GM21528 (cell line): ENCODE measurements around the gene IGSF8.
"Not testable (repeated sequence)": the region's sequence is repeated elsewhere in the genome, so short reads cannot be mapped to it uniquely, and the experiment has no call there.

Experiments
- ATAC-seq: cut with Tn5 transposase; IDR thresholded peaks from one replicate; pipeline ENCODE4 v1.9.1; 2021; ENCODE audit warnings: mild to moderate bottlenecking, moderate library complexity; ENCODE audit not compliant: unreplicated experiment, low FRiP score

The IGSF8 gene

DNA sequence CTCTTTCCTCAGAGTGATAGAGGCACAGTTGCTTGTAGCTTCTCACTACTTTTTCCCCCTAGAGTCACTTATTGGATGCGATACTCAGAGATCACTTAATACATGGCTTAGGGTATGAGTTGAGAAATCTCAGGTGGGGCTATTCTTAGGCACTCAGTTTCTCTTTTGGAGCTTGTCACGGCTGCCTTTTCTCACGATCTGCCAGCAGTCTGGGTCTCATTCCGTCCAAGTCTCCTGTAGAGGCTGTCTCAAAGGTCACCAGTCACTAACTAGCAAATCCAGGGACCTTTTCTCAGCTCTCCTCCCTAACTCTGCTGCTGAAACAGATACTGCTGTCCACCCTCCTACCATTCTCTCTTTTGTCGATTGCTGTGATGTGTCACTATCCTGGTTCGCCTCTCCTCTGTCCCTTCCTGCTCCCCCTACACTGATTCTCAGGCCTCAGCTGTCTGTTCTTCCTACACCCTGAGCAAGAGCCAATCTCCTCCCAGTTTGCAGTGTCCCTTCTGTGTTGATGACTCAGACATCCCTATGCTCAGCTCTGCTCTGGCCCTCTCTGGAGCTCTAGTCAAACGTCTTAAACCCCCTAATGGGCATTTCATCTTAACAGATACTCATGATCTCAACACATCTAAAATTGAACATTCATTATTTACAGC, 29.6 kb upstream of the IGSF8 start:
- ATAC-seq = no peak

GRCh38 chr1:160127381-160127780, 29.0 kb upstream of the IGSF8 start:
- no peak for ATAC-seq

GRCh38 chr1:160126342-160126741, 27.9 kb upstream of the IGSF8 start:
- not testable (repeated sequence) for ATAC-seq

GRCh38 chr1:160125746-160126145, 27.3 kb upstream of the IGSF8 start:
- no peak for ATAC-seq

- ATAC-seq = no peak
Observed at GRCh38 chr1:160124705-160125478, 26.5 kb upstream of the IGSF8 start.

DNA sequence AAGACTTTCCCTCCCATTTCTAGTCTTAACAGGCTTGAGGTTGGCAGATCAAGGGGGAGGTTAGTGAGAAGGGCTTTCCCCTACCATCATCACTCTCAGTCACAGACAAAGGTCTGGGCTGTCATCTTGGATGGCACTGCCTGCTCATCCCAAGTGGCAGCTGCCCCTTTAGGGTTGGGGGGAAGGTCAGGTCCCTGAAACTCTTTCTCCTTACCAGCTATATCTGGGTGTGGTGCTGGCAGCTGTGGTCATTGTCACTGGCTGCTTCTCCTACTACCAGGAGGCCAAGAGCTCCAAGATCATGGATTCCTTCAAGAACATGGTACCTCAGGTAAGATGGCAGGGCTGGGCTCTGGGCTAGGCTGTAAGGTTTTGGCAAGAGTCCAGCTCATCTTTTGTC, 25.3 kb upstream of the IGSF8 start:
- ATAC-seq = no peak

GRCh38 chr1:160122978-160123495, 24.6 kb upstream of the IGSF8 start:
- ATAC-seq = no peak

DNA sequence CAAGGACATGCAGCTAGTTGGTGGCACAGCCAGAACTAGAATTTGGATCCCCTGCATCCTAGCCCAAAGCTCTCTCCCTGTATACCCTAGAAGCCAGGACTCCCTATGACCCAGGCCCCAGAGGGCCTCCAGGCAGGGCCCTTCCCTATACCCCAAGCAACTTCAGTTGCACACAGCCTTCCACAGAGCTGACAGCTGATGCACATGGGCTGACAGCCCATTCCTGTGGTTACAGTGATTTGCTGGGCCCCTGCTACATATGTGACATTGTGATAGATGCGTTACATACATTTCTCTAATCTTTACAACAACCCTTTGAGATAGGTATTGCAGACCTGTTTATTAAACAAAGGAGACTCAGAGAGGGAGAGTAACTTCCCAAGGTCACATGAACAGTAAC, 23.0 kb upstream of the IGSF8 start:
- ATAC-seq = no peak

GRCh38 chr1:160120797-160121196, 22.4 kb upstream of the IGSF8 start:
- ATAC-seq = no peak

DNA sequence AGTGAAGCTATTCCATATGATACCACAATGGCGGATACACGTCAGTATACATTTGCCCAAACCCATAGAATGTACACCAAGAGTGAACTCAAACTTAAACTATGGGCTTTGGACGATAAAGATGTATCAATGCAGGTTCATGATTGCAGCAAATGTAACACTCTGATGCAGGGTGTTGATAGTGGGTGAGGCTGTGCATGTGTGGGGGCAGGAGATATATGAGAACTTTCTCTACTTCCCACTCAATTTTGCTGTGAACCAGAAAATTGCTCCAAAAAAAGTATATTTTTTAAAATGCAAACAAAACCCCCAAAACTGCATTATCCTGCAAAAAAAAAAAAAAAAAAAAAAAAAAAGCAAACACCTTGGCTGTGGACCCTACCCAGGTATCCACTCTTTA, 20.5 kb upstream of the IGSF8 start:
- no peak for ATAC-seq

- no peak for ATAC-seq
Observed at GRCh38 chr1:160117709-160118183, 19.3 kb upstream of the IGSF8 start.

DNA sequence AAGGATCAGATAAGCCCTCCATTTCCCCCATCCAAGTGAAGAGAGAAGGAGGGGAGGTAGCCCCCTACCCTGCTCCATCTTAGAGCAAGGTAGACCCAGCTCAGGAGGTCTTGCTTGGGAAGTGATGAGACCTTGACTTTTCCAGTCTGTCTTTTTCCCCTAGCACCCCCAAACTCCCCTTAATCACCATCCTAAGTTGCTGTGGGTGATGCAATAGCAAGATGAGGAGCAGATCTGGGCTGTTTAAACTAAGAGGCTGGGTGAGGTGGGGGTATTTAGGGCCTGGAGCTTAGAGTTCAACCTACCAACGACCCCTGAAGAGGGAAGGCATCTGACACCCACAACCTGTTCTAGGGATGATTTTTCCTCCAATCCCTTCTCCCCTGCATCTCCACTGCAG, 18.9 kb upstream of the IGSF8 start:
- no peak for ATAC-seq

DNA sequence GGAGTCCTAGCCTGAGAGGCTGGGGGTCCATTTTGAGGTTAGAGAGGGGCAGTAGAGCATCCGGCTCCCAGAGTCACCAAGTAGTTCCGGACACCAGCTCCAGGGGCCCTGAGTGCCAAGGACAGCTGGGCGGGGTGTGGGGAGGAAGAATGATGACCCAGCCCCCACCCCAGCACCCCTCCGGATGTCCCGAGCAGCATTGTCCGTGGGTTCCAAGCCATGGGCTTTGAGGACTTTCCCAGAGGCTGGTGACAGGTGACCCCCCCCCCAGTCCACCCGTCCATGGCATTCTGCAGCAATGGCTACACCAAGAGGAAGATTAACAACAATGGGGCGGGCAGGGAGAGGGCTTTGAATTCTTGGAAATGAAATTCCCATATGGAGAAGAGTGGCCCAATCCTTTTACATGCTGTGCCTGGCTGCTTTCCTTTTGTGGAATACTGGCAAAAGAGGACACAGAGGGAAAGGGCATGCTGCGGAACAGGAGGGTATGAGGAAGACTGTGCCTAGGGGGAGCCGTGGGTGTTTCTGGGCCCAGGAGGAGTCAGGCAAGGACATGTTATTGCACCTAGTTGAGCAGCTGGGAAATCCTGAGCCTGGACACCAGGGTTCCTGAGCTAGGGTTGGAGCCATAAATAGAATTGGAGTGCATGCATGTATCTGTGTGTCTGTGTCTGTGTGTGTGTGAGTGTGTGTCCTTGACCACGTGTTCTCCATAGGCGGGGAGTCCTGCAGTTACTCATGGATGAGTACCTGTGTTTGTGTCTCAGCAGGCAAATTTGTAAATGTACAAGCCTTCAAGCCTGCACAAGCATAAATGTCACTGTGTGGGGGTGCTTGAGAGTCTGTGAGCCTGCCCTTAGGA, 18.1 kb upstream of the IGSF8 start:
- ATAC-seq = no peak

DNA sequence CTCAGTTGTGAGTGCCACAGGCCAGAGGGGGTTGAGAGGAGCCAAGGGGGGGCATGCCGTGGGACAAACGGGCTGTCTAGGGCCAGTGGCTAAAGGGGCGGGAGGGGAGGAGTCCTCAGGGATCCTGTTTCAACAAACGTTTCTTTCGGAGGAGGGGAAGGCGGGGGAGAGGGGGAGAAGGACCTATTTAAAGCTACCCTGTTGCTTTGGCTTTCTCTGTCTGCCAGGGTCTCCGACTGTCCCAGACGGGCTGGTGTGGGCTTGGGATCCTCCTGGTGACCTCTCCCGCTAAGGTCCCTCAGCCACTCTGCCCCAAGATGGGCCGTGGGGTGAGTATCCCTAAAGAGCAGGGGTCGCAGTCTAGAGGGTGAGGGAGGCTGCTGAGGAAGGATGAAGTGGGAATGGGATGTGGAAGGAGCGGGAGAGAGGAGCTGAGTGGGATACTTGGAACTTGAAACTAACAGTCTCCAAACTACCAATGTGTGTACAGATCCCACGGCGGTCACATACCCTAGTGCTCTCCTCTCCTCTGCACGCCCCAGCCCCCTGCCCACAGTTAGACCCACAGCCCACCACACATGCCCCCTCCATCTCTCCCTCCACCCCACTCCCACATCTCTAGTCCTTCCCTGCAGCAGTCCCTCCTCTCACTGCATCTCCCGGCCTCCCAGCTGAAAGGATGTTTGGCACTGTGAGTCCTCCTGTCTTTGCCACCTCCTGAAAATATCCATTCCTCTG, 17.3 kb upstream of the IGSF8 start, which contains the start of gene ATP1A2:
ATP1A2 (plus strand) TSS at position 215 of the 738 bp plus-strand sequence; CDS start at position 318, 103 bp downstream.
- ATAC-seq = no peak

GRCh38 chr1:160114085-160114484, 15.7 kb upstream of the IGSF8 start:
- ATAC-seq = no peak

DNA sequence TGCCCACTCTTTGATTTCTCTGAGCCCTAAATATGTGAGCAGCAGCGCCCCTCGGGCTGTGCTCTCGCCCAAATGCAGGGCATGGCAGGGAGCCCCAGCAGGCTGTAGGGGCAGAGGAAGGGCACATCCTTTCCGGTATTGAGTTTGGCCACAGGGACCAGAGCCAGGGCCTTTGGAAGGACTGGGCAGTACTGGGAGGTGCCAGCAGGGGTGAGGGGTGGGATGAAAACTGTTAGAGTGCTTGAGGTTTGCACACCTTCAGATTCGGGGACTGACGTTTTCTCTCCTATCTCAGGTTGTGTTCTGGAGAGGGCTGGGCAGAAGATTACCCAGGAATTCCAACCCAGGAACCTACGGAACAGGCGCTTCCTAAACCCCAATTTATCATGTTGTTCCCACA, 15.0 kb upstream of the IGSF8 start:
- no peak for ATAC-seq

DNA sequence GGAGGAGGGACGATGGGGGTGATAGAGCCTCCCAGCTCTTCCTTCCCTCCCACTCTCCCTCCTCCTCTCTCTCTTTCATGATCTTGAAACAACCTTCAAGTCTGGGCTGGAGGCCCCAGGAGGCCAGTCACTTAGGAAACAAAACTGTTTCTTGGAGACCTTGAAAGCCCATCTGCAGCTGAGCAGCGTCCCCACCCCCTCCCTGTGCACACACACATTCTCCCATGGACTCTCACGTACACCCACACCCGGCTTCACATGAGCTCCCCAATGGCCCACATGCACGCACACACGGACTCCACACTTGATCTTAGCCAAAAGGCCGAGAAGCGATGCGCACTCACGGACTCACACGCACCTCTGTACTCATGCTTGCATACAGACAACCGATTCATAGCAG, 13.9 kb upstream of the IGSF8 start:
- ATAC-seq = no peak

DNA sequence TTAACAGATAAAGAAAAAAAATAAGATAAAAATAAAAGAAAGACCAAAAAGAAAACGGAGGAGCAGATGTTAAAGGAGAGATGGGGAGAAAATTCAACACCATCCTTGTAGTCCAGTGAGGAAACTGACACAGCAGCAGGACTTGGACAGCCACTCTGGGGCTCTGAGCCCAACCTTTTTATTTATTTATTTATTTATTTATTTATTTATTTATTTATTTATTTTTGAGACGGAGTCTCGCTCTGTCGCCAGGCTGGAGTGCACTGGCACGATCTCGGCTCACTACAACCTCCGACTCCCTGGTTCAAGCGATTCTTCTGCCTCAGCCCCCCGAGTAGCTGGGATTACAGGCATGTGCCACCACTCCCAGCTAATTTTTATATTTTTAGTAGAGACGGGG, 13.0 kb upstream of the IGSF8 start:
- ATAC-seq = not testable (repeated sequence)

DNA sequence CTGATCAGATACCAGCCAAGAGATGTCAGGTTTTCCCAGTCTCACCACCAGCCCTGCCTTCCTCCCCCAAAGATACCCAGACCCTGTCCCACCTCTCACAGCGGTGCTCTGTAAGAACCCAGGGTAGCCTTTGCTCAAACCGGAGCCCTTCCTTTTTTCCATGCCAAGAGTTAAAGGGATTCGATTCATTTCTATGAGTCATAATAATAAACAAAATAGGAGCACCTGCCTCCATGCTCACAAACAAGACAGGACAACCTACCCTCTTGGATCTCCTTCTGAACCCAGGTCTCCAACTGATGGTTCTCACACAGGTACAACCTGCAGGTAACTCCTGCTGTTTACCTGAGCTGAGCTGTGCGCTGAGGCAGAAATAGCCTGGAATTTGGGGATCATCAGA, 11.3 kb upstream of the IGSF8 start:
- no peak for ATAC-seq
